PFSK-1 (cell line): ENCODE measurements around the gene IRX2.

Experiments
- FOXP2 ChIP-seq: optimal IDR thresholded peaks from 2 replicates; pipeline ENCODE3; 2011; ENCODE audit warnings: borderline replicate concordance, control low read depth, inconsistent platforms; ENCODE audit not compliant: insufficient read depth; ENCODE audit errors: extremely low read length, extremely low read depth
- POLR2AphosphoS5 ChIP-seq: IDR thresholded peaks from 2 replicates; pipeline ENCODE4 v1.6.1; 2012; ENCODE audit warnings: low read depth, mild to moderate bottlenecking, control low read depth, low read length, moderate library complexity
- SIN3A ChIP-seq: IDR thresholded peaks from 2 replicates; pipeline ENCODE4 v1.6.1; 2012; ENCODE audit warnings: mild to moderate bottlenecking, low read length, moderate library complexity, borderline replicate concordance; ENCODE audit not compliant: insufficient read depth
- TAF1 ChIP-seq: IDR thresholded peaks from 2 replicates; pipeline ENCODE4 v1.6.1; 2012; ENCODE audit warnings: low read length, control low read depth, borderline replicate concordance; ENCODE audit not compliant: insufficient read depth
- TF ChIP-seq, protein P1 (sequence below), 2 experiments: IDR thresholded peaks; 2 replicates each; pipeline versions ENCODE4 v1.6.1 to v1.8.0; 2011 to 2012; ENCODE audit warnings: low read depth in 2 of 2, low read length in 2 of 2, control low read depth in 1 of 2, inconsistent platforms in 1 of 2, mild to moderate bottlenecking in 1 of 2, moderate library complexity in 1 of 2; ENCODE audit not compliant: insufficient read depth in 1 of 2

DNA sequence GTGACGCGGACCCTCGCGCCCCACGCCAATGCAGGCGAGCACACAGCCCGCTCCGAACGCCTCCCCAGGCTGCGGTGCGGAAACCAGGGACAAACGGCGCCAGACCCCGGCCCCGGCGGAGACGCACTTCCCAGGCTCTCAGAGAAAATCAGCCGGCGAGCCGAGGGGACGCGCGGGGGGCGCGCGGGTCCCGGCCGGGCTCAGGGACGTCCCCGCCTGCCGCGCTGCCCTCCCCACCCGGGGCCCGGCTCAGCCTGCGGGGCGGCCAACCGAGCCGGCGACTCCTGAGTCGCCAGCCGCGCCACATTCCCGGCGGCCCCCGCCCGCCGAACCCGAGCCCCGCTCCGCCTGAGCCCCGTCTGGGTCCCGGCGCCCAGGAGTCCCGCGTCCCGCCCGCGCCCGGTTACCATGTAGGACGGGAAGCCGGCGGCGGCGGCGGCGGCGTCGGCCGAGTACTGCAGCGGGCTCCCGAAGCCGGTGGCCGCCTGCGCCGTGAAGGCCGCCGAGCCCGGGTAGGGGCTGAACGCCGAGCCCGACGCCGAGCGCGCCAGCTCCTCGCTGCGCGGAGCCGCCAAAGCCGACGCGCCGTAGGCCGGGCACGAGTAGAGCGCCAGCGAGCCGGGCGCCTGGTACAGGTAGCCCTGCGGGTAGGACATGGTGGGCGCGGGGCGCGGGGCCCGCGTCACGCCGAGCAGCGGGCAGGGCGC, 566 bp downstream of the IRX2 start:
- no peak for TF ChIP-seq TAF1
- no peak for TF ChIP-seq POLR2AphosphoS5
- TF ChIP-seq, protein P1, sequence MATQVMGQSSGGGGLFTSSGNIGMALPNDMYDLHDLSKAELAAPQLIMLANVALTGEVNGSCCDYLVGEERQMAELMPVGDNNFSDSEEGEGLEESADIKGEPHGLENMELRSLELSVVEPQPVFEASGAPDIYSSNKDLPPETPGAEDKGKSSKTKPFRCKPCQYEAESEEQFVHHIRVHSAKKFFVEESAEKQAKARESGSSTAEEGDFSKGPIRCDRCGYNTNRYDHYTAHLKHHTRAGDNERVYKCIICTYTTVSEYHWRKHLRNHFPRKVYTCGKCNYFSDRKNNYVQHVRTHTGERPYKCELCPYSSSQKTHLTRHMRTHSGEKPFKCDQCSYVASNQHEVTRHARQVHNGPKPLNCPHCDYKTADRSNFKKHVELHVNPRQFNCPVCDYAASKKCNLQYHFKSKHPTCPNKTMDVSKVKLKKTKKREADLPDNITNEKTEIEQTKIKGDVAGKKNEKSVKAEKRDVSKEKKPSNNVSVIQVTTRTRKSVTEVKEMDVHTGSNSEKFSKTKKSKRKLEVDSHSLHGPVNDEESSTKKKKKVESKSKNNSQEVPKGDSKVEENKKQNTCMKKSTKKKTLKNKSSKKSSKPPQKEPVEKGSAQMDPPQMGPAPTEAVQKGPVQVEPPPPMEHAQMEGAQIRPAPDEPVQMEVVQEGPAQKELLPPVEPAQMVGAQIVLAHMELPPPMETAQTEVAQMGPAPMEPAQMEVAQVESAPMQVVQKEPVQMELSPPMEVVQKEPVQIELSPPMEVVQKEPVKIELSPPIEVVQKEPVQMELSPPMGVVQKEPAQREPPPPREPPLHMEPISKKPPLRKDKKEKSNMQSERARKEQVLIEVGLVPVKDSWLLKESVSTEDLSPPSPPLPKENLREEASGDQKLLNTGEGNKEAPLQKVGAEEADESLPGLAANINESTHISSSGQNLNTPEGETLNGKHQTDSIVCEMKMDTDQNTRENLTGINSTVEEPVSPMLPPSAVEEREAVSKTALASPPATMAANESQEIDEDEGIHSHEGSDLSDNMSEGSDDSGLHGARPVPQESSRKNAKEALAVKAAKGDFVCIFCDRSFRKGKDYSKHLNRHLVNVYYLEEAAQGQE (IDR thresholded peaks at IDR 0.05; ENCODE audit: insufficient read depth in 1 of 2, low read depth in 2 of 2, low read length in 2 of 2), result no peak
- TF ChIP-seq SIN3A, result no peak
- TF ChIP-seq FOXP2, result no peak
